ENCODE measurements around the gene LIN9. TPM values are rescaled to one million over a fixed set of nuclear protein-coding genes. Genes with fewer than 3 reads are reported as not detected.
A peak's percentile ranks its signal among the peaks of the same experiment; 100 is the strongest.

The LIN9 gene
- total and polyA plus RNA-seq, 2 experiments from 2014 or later, result 9.7 to 11.3 TPM

DNA sequence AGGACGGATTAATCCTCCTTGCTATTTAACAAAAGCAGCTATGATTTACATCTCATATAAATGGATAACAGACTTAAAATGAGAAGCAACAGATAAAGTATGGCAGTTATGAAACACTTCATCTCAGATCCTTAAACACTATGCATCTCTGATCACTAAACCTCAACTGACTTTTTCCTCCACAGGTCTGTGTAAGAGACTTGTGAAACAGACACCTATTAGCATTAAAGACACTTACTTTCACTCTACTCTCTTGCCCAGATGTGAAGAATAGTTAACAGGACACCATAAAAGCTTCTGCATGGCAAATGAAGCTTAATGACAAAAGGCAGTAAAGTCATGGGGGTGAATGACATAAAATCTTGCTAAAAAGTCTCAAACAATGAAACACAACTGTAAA lies 6.2 kb downstream of the LIN9 start:
- H3K27ac ChIP-seq, result peak overlapping the region; percentile 32
- peaks cover 3% of the 10 kb centered on the region for H3K4me1 ChIP-seq (ENCODE audit: low read depth)
- no peak overlapping the region for H3K4me3 ChIP-seq
- no peak for DNase-seq (ENCODE audit: low read depth in 1 of 2, low spot score in 1 of 2)
- TF ChIP-seq, protein P1, sequence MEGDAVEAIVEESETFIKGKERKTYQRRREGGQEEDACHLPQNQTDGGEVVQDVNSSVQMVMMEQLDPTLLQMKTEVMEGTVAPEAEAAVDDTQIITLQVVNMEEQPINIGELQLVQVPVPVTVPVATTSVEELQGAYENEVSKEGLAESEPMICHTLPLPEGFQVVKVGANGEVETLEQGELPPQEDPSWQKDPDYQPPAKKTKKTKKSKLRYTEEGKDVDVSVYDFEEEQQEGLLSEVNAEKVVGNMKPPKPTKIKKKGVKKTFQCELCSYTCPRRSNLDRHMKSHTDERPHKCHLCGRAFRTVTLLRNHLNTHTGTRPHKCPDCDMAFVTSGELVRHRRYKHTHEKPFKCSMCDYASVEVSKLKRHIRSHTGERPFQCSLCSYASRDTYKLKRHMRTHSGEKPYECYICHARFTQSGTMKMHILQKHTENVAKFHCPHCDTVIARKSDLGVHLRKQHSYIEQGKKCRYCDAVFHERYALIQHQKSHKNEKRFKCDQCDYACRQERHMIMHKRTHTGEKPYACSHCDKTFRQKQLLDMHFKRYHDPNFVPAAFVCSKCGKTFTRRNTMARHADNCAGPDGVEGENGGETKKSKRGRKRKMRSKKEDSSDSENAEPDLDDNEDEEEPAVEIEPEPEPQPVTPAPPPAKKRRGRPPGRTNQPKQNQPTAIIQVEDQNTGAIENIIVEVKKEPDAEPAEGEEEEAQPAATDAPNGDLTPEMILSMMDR (IDR thresholded peaks at IDR 0.05; ENCODE audit: low read depth, low read length), result no peak
- peaks cover 12% of the 10 kb centered on the region for H3K36me3 ChIP-seq
- H3K27me3 ChIP-seq, result no peaks in the 10 kb centered on the region
- H3K9me3 ChIP-seq (ENCODE audit: low read depth), result no peaks in the 10 kb centered on the region

DNA sequence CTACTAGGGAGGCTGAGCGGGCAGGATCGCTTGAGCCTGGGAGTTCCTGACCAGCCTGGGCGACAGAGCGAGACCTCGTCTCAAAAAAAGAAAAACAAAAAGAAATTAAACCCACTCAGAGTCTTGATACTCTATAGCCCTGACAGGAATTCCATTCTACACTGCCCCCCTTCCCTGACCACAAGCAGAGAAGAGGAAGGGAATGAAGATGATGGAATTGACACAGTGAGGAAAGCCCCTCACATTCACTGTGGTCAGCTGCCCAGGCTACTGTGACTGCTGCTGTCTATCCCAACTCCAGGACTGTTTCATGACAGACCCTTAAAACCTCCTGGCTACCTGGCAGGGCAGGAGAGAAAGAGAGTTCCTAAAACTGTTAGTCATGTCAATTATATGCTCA lies 12.1 kb downstream of the LIN9 start:
- peaks cover 31% of the 10 kb centered on the region for H3K36me3 ChIP-seq
- TF ChIP-seq, protein P1 (IDR thresholded peaks at IDR 0.05; ENCODE audit: low read depth, low read length), result no peak

DNA sequence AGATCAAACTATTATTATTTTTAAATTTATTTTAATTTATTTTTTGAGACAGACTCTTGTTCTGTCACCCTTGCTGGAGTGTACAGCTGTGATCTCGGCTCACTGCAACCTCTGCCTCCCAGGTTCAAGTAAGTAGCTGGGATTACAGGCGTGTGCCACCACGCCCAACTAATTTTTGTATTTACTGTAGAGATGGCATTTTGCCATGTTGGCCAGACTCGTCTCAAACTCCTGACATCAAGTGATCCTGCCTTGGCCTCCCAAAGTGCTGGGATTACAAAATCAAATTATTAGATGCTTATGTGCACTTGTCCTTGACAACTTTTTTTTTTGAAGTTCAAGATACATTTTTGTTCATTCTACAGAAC lies 15.4 kb downstream of the LIN9 start:
- Histone ChIP-seq H3K4me3 (no peak overlapping the region), H3K27me3 (no peaks in the 10 kb centered on the region), H3K4me1 (ENCODE audit: low read depth) (no peaks in the 10 kb centered on the region), H3K9me3 (ENCODE audit: low read depth) (no peaks in the 10 kb centered on the region), H3K27ac (peak overlapping the region; percentile 16), H3K36me3 (peaks cover 24% of the 10 kb centered on the region)
- TF ChIP-seq, protein P1 (IDR thresholded peaks at IDR 0.05; ENCODE audit: low read depth, low read length), result no peak
- DNase-seq (ENCODE audit: low read depth in 1 of 2, low spot score in 1 of 2), result no peak

More for the DNA sequence above, 12.1 kb downstream of the LIN9 start:
- no peak for DNase-seq (ENCODE audit: low read depth in 1 of 2, low spot score in 1 of 2)
- no peaks in the 10 kb centered on the region for H3K27me3 ChIP-seq
- no peak overlapping the region for H3K4me3 ChIP-seq
- no peak overlapping the region for H3K27ac ChIP-seq
- H3K4me1 ChIP-seq (ENCODE audit: low read depth), result no peaks in the 10 kb centered on the region
- no peaks in the 10 kb centered on the region for H3K9me3 ChIP-seq (ENCODE audit: low read depth)

DNA sequence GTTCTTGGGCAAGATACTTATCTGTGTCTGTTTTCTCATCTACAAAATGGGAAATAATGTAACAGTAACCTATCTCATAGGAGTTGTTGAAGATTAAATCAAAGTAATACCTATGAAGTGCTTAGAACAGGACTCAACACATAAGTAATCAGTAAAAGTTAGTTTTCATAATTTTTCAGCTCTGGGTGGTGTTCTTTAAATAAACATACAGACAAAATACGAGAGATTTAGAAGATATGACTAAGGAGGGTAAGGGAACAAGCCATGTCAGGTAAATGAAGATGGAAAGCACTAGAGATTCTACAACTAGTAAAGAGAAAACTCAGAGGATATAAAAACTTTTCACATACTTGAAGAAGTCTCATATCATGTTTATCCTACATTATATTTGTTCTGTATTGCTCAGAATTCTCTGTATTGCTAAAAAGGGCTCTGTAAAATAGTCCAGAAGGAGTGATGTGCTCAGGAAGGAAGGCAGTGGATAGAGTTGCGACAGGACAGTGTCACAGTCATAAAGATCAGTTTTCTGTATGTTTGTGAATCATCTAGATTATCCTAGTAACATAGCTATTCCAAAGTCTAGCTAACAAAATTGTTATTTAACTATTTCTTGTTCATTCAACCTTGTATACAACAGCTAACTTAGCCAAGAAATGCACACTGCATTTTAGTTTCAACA lies 16.0 kb downstream of the LIN9 start:
- H3K4me3 ChIP-seq, result no peak overlapping the region
- H3K27ac ChIP-seq, result peak overlapping the region; percentile 16
- H3K27me3 ChIP-seq, result no peaks in the 10 kb centered on the region
- TF ChIP-seq, protein P1 (IDR thresholded peaks at IDR 0.05; ENCODE audit: low read depth, low read length), result no peak
- no peak for DNase-seq (ENCODE audit: low read depth in 1 of 2, low spot score in 1 of 2)
- H3K4me1 ChIP-seq (ENCODE audit: low read depth), result no peaks in the 10 kb centered on the region
- H3K36me3 ChIP-seq, result peaks cover 20% of the 10 kb centered on the region
- H3K9me3 ChIP-seq (ENCODE audit: low read depth), result no peaks in the 10 kb centered on the region

DNA sequence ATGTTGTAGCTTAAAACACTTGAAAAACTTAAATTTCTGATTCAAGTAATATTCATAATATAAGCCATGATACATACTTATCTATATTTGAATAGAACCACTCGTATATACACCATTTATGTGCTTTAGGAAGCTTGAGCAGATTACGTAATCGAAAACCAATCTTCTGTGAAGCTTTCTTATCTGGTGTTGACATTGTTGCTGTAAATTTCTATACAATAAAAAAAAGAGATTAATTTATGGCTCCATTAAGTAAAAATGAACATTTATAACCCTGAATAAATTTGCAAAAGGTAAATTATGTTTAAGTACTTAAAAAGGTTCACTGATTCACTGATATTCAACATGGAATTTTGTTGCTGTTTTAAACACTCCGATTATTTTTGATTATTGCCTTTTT lies 21.4 kb downstream of the LIN9 start:
- DNase-seq (ENCODE audit: low read depth in 1 of 2, low spot score in 1 of 2), result peak in 1 of 2 donors; percentile 27

More for the DNA sequence above, 21.4 kb downstream of the LIN9 start:
- Histone ChIP-seq H3K4me3 (no peak overlapping the region), H3K36me3 (peaks cover 18% of the 10 kb centered on the region), H3K9me3 (ENCODE audit: low read depth) (no peaks in the 10 kb centered on the region), H3K27ac (no peak overlapping the region), H3K4me1 (ENCODE audit: low read depth) (no peaks in the 10 kb centered on the region), H3K27me3 (no peaks in the 10 kb centered on the region)
- TF ChIP-seq, protein P1 (IDR thresholded peaks at IDR 0.05; ENCODE audit: low read depth, low read length), result no peak
